Caki2 (cell line): ENCODE results near the gene NDUFAF4. TPM values are rescaled to one million over a fixed set of nuclear protein-coding genes. Genes with fewer than 3 reads are reported as not detected.
"Not testable (repeated sequence)": the region's sequence is repeated elsewhere in the genome, so short reads cannot be mapped to it uniquely, and the experiment has no call there.

Source experiments
- DNase-seq: peaks from one replicate; pipeline ENCODE4 v3.0.0-alpha.2; 2015; ENCODE audit warnings: low read depth
- in situ Hi-C: cut with HindIII; loops from 2 replicates; pipeline ENCODE4 v1.10.0; 2016; ENCODE audit warnings: low sequenced_read_pairs, low pct_unique_long_range_greater_than_20kb, mixed read lengths
- total RNA-seq: library from RNA; depleted of rRNA; stranded (reverse); fragments of >200 nt; shearing (Covaris generic); gene quantifications from 2 replicates; pipeline ENCODE4 v1.2.3, GENCODE V29; 2014; ENCODE audit warnings: low replicate concordance

The NDUFAF4 gene
- total RNA-seq, 1 experiment from 2014 or later, result 73.4 TPM

GRCh38 chr6:96907498-96907897 is 9.8 kb upstream of the NDUFAF4 start:
- in situ Hi-C loops, result no loop called here
- DNase-seq, result no peak

GRCh38 chr6:96900873-96901272 is 3.2 kb upstream of the NDUFAF4 start:
- in situ Hi-C loops, result no loop called here

GRCh38 chr6:96899451-96899998 is 1.8 kb upstream of the NDUFAF4 start:
- in situ Hi-C loops, result no loop called here
- no peak for DNase-seq

More at GRCh38 chr6:96900873-96901272, 3.2 kb upstream of the NDUFAF4 start:
- DNase-seq, result no peak

DNA sequence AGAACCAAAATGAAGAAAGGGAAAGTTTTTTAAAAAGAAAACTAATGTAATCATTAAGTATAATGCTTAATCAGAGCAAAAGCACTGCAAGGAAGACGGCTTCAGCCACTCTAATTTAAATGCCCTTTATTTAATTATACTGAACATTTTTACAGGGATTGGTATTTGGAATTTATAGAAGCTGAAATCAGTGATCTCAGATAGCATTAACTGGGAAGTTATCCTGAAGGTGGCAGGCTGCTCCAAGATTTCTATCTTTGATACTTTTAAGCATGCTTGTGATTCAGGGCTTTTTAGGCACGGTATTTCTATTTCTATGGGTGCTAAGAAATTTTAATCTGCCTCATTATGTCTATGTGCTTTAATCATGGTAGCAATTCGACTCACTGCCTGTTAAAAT is 1.3 kb upstream of the NDUFAF4 start:
- DNase-seq, result peak; percentile 29
- in situ Hi-C loops, result no loop called here

GRCh38 chr6:96898241-96898851 is 655 bp upstream of the NDUFAF4 start:
- peak; percentile 58 for DNase-seq
- in situ Hi-C loops, result no loop called here

DNA sequence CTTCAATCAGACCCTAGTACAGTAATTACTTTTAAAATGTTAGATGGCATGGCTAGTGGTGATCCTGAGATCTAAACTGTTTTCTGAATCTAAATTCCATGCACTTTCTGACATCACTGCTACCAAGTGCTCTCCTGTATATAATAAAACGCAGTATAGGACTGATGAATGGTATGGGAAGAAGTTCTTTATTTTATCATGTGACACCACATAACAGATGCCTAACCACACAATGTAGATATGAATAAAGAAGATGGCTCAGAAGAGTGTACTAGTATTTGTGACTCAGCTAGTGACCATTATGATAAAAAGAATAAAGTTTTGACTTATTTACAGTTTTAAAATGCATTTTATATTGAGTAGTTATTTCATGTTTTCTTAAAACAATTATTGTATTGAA is 8.5 kb downstream of the NDUFAF4 start:
- in situ Hi-C loops, result no loop called here
- no peak for DNase-seq

DNA sequence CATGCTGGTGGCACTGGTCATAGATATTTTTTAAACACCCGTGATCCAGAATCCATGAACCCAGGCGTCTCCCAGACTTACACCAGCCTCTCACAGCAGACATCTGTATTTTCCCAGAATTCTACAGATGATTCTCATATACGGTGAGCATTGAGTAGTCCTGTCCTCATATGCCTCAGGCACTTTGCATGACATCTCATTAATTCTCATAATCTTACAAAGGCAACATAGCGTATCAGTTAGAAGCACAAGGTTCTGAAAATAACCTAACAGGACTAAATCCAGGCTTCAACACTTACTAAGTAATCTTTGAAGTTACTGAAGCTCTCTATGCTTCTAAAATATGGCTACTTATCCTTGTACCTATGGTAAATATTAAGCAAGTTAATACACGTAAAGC is 8.9 kb downstream of the NDUFAF4 start:
- no peak for DNase-seq
- in situ Hi-C loops, result no loop called here

DNA sequence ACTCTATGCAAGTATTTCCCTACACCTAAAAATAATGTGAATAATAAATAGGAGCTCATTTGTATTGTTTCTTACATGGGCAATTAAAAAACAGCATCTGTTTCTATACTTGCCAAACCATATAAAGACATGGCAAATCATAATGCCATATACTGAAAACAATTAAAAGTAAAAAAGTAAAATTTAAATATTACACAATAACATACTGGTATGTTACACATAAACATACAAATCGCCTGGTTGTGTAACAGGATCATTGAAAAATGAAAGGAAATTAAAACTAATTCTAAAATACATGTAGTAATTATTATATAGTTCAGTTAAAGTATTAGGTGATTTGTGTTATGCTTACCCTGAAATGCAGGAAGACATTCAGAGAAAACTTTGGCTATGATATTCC is 11.2 kb downstream of the NDUFAF4 start:
- in situ Hi-C loops, result no loop called here
- DNase-seq, result no peak

GRCh38 chr6:96885187-96885631 is 12.5 kb downstream of the NDUFAF4 start:
- DNase-seq, in situ Hi-C loops: not testable (repeated sequence)

GRCh38 chr6:96878143-96878542 is 19.5 kb downstream of the NDUFAF4 start:
- in situ Hi-C loops, result no loop called here
- no peak for DNase-seq

- in situ Hi-C loops, result no loop called here
Observed at GRCh38 chr6:96876886-96877545, 20.7 kb downstream of the NDUFAF4 start.

DNA sequence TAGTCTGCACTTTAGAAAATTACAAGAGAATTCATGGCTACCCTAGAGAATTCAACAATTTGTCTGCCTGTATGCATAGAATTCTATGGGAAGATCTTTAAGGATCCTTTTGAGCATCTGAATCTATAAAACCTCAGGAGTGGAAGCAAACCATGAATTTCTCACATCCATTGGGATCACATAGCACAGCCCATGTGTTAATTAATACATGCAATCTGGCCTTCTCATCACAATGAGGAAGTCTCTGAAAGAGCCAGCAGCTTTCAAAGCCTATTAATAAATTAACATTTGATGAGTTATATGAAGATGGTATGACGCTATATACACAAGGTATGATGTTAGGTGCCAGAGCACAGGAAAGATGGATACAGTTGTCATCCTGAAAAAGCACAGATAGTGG is 24.7 kb downstream of the NDUFAF4 start:
- no peak for DNase-seq
- in situ Hi-C loops, result no loop called here

More at GRCh38 chr6:96876886-96877545, 20.7 kb downstream of the NDUFAF4 start:
- no peak for DNase-seq

DNA sequence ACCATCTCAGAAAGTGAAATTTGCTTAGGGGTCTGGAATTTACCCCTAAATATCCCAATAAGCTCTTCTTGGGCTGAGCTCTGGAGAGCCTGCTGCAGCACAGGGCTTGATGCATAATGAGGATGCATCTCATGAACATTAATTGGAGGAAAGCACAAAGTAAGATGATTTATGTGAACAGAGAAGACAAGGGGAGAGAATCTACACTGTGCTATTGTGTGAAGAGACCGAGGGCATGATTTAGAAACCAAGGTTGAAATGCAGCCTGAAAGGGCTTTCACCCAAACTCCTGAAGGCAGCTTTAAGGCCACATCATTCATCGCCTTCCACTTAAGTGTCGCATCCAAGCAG is 32.7 kb downstream of the NDUFAF4 start:
- in situ Hi-C loops, result no loop called here
- DNase-seq, result no peak

DNA sequence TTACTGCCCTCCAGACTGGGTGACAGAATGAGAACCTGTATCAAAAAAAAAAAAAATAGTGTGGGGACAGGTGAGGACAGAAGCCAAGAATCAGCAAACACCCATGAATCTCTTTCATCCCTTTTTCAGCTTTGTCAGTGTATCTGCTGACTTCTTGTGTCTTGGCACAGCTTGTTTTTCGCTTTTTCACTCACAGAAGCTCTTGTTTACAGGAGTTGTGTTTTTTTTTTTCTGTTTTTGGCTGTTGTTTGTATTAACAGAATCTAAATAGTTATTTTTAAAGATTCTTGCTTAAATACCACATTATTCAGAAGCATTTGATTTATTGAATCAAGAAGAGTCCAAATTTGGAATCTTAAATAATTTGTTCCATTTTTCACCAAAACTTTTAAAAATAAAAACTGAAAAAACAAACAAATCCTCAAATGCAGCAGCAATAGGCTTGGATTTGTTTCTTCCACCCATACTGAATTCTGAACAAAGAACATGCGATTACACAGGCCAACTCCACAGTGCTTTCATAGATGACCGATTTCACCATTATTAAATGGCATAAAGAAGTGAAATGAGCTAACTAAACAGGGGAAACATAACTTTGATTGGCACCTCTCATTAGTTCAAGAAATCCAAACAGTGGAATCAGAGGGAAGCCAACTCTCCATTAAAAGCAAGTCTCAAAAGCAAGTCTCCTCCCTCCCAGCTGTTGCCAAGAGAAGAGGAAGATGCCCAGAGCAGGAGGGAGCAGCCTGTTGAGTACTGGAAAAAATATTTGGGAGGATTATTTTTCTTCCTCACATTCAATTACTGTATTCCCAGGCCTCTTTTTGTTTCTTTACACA is 33.3 kb downstream of the NDUFAF4 start:
- in situ Hi-C loops, result no loop called here
- DNase-seq, result no peak

DNA sequence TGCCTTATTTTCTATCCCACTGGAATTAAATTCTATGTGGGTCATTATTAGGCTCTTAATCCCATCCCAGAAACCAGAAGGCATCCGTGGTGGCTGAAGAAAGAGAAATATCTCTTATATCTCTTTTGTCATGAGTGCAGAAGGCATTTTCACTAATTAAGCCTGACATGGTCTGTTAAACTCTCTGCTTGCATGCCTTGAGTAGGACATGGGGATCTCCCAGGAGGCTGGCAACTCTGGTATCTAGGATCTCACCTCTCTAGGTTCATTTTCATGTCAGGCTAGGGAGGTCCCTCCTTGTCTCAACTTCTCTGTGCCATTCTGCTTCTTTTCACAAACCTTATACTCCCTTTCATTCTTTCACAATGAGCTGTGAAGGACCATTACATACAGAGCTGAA is 35.1 kb downstream of the NDUFAF4 start:
- in situ Hi-C loops, result no loop called here
- DNase-seq, result no peak

- in situ Hi-C loops, result no loop called here
Observed at GRCh38 chr6:96861588-96861987, 36.1 kb downstream of the NDUFAF4 start.

DNA sequence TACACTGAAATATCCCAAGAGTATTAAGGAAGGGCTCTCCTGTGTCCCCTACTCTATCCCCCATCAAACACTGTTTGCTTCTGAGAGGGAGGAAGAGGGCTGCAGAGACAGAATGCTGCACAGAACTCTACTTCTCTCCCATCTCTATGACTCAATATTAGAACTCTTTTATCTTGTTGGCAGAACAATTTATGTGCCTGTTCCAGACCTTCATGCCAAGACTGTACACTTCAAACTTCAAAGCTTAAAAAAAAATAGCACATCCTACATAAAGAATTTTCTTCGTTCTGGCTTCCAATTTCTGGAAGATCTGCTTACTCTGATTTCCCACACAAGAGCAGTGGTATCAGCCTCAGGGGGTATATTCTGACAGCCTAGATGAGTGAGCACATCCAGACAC is 40.8 kb downstream of the NDUFAF4 start:
- in situ Hi-C loops, result no loop called here
- DNase-seq, result no peak

More at GRCh38 chr6:96861588-96861987, 36.1 kb downstream of the NDUFAF4 start:
- no peak for DNase-seq

GRCh38 chr6:96853083-96853482 is 44.6 kb downstream of the NDUFAF4 start:
- DNase-seq, result no peak
- in situ Hi-C loops, result no loop called here

DNA sequence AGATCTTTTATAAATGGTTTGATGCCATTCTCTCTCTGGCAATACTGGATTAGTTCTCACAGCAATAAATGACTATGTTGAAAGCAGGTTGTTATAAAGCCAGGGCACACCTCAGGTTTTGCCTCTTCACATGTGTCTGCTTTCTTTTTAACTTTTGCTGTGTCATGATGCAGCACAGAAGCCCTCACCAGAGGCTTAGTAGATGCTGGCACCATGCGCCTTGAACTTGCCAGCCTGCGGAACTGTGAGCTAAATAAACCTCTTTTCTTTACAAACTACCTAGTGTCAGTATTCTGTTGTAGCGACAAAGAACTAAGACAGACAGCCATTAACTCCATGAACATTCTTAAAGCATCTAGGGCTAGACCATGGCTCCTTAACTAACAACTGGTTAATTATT is 45.1 kb downstream of the NDUFAF4 start:
- in situ Hi-C loops, result no loop called here
- DNase-seq, result no peak
